ENCODE data around the gene WDR46.

WDR46 gene

GRCh38 chr6:33313105-33313708 lies 24.2 kb upstream of the WDR46 start:
- no peak for DNase-seq

- peak in 1 of 2 experiments; percentile 15 for DNase-seq
Measured at GRCh38 chr6:33312361-33313104, 23.5 kb upstream of the WDR46 start.

GRCh38 chr6:33306356-33306755 lies 17.3 kb upstream of the WDR46 start:
- DNase-seq = no peak

- no peak for DNase-seq
Measured at GRCh38 chr6:33305052-33305451, 16.0 kb upstream of the WDR46 start.

- no peak for DNase-seq
Measured at GRCh38 chr6:33304216-33304615, 15.2 kb upstream of the WDR46 start.

- no peak for DNase-seq
Measured at GRCh38 chr6:33301877-33302276, 12.8 kb upstream of the WDR46 start.

GRCh38 chr6:33299237-33299944 lies 10.4 kb upstream of the WDR46 start:
- peak; percentile 89 to 94 for DNase-seq

GRCh38 chr6:33298773-33299236 lies 9.8 kb upstream of the WDR46 start, which contains the start of gene RGL2:
RGL2 (minus strand) TSS chr6:33298942; CDS start chr6:33298610, 332 bp downstream.
- no peak for DNase-seq

- DNase-seq = peak; percentile 29 to 42
Measured at GRCh38 chr6:33297956-33298772, 9.1 kb upstream of the WDR46 start.

- DNase-seq = no peak
Measured at GRCh38 chr6:33297406-33297955, 8.4 kb upstream of the WDR46 start.

- no peak for DNase-seq
Measured at GRCh38 chr6:33296797-33297405, 7.9 kb upstream of the WDR46 start.

GRCh38 chr6:33295621-33296369 lies 6.8 kb upstream of the WDR46 start:
- no peak for DNase-seq

- no peak for DNase-seq
Measured at GRCh38 chr6:33294086-33294823, 5.2 kb upstream of the WDR46 start.

- no peak for DNase-seq
Measured at GRCh38 chr6:33292996-33293682, 4.1 kb upstream of the WDR46 start.

- DNase-seq = no peak
Measured at GRCh38 chr6:33290459-33290858, 1.4 kb upstream of the WDR46 start.

- DNase-seq = no peak
Measured at GRCh38 chr6:33289784-33290315, 811 bp upstream of the WDR46 start.

GRCh38 chr6:33288141-33288920 lies 708 bp downstream of the WDR46 start:
- no peak for DNase-seq

- DNase-seq = no peak
Measured at GRCh38 chr6:33286946-33287914, 1.8 kb downstream of the WDR46 start.
